HT-29 (cell line): ENCODE data around the gene MAD2L2. TPM values are rescaled to one million over a fixed set of nuclear protein-coding genes. Genes with fewer than 3 reads are reported as not detected.

Experiments
- DNase-seq: peaks from one replicate; pipeline ENCODE4 v3.0.0-alpha.2; 2015; ENCODE audit warnings: low spot score
- total RNA-seq: library from RNA; depleted of rRNA; stranded (reverse); fragments of >200 nt; shearing (Covaris generic); gene quantifications from 2 replicates; pipeline ENCODE4 v1.2.3, GENCODE V29; 2014

Gene MAD2L2
- total RNA-seq, 1 experiment from 2014 or later, result 74.0 TPM

DNA sequence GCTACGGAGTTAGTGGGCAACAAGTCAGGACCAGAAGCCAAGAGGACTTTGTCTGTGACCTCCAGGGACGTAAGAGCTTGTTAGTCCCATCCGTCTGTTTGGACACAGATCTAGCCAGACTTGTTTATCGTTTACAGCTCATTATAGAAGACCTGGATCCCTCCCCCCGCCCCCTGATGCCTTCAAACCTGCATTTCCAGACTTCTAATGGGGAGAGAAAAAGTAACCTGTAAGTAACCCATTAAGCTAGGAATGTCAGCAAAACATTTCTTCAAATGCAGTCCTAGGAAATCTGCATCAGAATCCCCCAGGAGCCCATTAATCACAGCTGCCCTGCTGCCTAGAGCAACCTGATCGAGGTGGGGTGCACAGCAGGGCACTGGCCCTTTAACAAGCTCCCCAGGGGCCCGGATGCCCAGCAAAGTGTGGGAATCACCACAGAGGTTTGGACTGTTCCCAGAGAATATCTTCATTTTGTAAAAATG, 1.4 kb upstream of the MAD2L2 start:
- DNase-seq, result no peak

DNA sequence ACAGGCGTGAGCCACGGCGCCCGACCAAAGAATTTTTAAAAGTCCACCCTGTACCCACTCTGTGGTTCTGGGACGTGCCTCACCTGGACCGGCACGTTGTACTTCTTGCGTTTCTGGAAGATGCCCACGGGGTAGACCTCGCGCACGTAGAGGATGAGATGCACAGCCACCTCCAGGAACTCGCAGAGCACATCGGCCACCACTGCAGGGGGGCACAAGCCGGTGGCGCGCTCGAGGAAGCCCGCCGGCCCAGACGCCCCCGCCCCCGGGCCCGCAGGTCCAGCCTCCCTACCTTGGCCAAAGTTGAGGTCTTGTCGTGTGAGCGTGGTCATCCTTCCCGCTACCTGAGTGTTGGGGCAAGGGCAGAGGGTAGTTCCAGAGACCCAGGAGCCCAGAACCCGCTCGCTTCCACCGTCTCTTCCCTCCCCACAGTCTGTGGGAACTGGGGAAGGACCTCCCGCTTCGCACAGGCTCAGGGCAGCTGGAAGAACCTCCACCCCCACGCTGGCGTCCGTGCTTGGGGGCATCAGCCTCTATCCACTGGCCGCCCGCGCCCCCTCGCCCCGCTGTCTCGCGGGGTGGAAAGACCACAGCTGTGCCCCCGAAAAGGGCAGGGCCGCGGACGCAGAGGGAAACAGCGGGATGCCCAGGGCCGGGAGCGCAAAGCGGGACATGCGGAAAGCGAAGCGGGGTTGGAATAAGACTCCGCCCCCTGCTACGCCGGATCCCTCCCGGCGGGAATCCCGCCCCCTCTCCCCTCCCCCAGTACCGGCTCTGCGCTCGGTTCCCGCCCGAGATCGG, 478 bp downstream of the MAD2L2 start:
- no peak for DNase-seq

DNA sequence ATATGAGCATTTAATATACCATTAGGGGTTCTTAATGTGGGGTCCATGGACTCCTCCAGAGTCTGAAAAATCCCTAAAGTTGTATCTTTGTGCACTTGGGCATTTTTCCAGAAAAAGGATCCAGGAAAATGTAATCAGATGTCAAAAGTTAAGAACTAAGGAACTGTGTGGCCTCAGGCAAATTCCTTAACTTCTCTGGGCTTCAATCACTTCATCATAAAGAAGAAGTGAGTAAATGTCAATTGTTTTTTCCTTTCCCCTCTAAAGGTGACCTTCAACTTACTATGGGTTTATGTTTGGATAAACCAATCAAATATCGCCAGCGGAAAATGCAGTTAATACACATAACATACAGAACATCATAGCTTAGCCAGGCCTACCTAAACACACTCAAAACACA, 2.5 kb downstream of the MAD2L2 start:
- DNase-seq, result no peak

DNA sequence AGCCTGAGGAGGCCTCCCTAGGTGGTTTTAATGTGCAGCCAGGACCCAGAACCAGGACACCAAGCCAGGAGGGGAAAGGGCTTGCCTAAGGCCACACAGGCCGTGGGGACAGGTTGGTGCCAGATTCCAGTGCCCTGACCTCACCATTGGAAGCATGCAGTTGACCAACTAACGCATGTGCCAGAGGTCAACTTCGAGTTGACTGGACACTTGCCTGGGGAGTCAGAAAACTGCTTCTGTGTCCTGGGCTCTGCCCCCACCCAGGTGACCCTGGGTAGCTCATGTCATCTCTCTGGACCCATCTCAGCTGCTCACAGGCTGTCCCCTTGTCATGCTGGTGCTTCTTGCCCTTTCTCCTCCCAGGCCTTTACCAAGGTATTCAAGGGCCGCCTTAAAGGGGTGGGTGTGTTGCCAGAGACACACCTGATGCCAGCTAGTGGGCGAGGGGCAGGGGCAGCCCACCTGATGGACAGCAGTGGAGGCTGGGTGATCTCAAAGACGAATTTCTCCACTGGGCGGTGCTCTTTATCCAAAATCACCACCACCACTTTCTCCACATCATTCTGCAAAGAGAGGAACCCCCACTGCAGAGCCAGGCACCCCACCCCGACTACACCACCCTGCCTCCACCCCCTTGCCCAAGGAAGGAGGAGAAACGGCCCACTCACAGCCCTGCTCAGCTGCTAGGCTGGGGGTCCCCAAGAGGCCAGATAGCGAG, 4.4 kb downstream of the MAD2L2 start:
- DNase-seq, result no peak

DNA sequence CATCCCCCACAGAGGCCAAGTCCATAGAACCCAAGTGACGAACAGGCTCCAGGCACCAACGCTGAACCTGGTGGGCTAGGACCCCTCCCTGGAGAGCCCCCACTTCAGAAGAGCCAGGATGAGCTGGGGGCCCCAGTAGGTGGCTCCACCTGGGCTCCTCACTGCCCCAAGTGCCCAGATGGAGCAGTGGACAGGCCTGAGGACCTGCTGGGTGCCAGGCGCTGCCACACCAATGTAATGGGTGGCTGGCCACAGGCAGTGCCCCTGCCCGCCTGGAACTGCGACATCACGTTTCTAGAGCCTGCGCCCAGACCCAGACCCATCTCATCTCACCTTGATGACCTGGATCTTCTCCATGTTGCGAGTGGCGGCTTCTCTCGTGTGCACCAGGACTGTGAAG, 5.6 kb downstream of the MAD2L2 start:
- no peak for DNase-seq

DNA sequence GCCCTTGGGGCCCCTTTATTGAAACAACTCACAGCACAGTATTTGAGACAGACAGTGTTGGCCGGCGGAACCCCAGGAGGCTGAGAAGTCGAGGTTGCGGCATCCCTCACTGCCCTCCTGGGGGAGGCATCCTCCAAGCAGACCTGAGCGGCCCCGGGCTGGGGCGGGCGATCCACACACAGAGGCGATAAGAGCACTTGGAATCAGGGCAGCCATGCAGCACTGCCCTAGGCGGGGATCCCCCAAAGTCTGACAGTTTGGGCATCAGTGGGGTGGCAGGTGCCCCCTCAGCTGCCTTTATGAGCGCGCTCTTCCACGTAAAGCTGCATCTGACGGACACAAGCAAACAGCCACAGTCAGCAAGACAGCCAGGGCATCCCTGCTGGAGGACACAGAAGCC, 6.5 kb downstream of the MAD2L2 start:
- DNase-seq, result no peak

DNA sequence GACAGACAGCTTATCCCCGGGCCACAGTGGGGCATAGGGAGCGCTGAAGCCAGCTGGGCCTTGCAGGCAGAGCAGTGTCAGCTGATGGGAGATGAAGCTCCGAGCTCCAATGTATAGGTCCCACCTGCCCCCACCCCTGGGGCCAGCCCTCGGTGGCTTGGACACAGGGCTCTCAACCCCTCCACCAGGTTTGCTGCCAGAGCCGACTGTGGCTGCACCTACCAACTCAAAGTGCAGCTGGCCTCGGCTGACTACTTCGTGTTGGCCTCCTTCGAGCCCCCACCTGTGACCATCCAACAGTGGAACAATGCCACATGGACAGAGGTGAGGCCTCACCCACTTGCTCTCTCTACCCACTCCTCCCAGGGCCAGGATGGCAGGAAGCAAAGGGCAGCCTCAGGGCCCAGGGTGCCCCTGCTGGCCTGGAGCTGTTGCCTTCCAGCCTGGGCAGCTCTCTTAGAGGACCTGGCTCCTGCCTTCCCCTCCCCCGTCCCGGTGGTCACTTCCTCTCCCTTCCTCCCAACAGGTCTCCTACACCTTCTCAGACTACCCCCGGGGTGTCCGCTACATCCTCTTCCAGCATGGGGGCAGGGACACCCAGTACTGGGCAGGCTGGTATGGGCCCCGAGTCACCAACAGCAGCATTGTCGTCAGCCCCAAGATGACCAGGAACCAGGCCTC, 7.7 kb downstream of the MAD2L2 start:
- no peak for DNase-seq

DNA sequence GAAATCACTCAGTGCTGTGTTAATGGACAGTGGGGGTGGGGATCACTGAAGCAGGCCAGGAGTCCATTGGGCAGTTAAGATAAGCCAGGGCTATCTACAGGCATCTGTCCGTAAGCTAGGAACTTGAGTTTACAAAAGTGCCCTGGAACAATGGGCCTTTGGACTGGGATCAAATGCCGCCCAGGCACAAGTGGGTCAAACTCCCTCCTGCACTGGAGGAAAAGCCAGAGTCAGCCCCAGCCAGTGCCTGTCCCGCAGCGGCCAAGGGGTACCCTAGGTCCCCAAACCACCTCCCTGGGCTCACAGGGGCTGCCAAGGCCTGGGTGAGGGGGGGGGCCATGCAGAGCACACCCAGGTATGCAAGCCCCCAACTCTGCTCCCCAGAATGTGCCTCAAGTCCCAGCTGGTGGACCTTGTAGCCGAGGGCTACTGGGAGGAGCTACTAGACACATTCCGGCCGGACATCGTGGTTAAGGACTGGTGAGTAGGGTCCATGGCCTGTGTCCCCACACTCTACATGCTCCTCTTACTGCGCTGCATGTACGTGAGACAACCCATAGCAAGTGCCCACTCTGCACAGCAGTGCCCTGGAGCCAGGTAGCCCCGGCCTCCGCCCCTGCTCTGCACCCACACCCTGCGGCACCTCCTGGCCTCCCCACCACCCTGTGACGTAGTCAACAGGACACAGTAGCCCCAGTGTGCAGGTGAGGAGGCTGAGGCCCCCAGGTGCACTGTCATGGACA, 9.2 kb downstream of the MAD2L2 start:
- no peak for DNase-seq

DNA sequence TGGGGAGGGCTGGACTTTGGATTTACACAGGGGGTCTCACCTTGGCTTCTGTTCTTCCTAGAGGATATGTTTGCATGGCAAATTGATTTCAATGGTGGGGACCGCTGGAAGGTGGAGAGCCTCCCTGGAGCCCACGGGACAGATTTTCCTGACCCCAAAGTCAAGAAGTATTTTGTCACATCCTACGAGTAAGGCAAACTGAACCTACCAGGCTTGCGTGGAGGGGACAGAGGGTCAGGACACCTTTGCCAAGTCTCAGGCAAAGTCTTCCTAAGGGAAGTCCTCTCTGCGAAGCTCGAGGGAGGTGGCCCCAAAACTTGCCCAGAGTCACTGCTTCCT, 9.8 kb downstream of the MAD2L2 start:
- DNase-seq, result no peak

DNA sequence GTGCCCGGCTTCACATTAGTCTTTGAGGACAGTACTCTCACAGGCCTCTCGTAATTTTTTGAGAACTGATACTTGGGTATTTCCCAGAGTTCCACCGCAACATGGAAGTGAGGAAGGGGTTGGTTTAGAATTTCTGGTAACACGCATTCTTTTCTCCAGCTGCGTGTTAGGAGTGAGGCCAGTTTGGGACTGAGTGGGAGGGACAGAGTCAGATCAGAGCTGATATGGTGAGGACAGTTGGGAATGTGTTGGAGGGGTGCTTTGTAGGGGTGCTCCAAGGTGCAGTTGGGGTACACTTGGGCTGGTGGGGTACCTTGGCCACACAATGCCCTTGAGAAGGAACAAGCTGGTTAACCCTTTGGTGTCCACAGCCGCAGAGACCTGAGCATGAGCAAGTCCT, 10.2 kb downstream of the MAD2L2 start:
- no peak for DNase-seq

DNA sequence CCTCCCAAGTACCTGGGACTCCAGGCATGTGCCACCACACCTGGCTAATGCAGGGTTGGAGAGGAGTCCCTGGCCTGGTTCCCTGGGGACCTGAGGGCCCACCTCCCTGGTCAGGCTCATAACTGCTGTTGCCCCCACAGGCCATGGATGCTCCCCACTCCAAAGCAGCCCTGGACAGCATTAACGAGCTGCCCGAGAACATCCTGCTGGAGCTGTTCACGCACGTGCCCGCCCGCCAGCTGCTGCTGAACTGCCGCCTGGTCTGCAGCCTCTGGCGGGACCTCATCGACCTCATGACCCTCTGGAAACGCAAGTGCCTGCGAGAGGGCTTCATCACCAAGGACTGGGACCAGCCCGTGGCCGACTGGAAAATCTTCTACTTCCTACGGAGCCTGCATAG, 12.4 kb downstream of the MAD2L2 start:
- no peak for DNase-seq

DNA sequence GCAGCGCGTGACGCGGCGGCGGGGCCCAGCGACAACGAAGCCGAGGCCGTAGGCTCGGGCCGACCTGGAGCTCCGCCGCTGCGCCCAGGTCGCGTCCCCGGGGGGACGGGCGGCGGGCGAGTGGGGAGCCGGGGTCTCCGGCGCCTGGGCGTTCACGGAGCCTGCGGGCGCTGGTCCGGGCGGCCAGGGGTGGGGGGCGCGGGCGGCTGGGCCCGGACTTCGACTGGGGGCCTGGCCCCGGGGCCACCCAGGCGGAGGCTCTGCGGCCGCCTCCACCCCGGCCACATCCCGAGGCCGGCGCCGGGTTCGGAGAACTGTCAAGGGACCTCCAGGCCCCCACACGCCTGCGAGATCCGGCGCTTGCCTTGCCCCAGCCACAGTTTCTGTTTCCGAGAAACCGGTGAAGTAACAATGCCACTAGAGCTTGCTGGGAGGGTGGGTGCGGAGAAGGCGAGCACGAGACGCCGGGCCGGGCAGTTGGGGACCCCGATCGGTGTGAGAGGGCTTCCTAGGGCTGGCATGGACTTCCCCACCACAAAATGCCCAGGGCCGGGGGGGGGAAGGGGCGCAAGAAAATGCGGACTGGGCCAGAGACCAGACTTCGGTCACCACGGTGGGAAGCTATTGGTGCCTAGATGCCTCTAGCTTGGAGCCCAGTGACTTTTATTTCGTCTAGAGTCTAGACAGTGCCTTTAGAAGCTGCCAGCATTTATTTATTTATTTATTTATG, 16.4 kb downstream of the MAD2L2 start:
- DNase-seq, result no peak

DNA sequence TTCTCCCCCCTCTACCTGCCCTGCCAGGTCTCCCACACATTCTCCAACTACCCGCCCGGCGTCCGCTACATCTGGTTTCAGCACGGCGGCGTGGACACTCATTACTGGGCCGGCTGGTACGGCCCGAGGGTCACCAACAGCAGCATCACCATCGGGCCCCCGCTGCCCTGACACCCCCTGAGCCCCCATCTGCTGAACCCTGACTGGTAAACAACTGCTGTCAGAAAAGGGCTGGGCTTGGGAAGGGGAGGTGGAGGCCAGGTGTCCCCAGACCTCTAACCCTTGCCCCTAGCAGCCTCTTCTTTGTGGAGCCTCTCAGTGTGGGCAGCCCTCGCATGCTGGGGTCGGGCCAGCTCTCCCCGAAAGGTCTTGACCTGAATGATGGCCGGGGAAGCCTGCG, 19.8 kb downstream of the MAD2L2 start:
- DNase-seq, result no peak

DNA sequence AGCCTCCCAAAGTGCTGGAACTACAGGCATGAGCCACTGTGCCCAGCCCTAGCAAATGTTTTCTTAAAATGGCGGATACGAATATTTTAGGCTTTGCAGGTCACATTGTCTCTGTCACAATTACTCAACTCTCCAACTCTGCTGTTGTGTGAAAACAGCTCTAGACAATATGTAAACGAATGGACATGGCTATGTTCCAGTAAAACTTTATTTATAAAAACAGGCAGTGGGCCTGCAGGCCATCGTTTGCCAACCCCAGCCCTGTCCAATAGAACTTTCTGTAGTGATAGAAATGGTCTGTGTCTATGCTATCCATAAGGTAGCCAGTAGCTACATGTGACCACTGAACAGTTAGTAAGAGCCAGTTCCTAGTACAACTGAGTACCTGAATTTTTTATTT, 21.2 kb downstream of the MAD2L2 start:
- DNase-seq, result no peak

DNA sequence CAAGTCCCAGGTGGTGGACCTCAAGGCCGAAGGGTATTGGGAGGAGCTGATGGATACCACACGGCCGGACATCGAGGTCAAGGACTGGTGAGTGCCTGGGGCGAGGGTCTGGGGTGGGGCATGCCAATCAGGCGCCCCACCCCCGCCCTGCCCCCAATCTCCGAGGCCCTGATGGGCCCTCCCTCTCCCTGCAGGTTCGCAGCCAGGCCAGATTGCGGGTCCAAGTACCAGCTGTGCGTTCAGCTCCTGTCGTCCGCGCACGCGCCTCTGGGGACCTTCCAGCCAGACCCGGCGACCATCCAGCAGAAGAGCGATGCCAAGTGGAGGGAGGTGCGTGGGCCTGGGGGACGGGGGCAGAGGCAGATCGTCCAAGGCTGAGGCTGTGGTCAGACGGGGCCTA, 22.4 kb downstream of the MAD2L2 start:
- DNase-seq, result no peak

DNA sequence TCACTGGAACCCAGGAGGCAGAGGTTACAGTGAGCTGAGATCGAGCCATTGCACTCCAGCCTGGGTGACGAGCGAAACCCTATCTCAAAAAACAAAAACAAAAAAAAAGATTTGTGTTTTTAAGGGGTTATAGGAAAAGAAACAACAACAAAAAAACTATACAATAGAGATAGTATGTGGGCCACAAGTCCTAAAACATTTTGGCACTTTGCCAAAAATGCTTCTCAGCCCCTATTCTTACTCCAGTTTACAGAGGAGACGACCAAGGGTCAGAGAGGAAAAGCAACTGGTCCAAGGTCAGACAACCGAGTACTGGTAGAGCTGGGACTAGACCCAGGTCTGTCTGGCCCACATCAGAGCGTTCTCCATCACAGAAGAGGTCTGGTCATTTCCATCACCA, 23.3 kb downstream of the MAD2L2 start:
- DNase-seq, result no peak

DNA sequence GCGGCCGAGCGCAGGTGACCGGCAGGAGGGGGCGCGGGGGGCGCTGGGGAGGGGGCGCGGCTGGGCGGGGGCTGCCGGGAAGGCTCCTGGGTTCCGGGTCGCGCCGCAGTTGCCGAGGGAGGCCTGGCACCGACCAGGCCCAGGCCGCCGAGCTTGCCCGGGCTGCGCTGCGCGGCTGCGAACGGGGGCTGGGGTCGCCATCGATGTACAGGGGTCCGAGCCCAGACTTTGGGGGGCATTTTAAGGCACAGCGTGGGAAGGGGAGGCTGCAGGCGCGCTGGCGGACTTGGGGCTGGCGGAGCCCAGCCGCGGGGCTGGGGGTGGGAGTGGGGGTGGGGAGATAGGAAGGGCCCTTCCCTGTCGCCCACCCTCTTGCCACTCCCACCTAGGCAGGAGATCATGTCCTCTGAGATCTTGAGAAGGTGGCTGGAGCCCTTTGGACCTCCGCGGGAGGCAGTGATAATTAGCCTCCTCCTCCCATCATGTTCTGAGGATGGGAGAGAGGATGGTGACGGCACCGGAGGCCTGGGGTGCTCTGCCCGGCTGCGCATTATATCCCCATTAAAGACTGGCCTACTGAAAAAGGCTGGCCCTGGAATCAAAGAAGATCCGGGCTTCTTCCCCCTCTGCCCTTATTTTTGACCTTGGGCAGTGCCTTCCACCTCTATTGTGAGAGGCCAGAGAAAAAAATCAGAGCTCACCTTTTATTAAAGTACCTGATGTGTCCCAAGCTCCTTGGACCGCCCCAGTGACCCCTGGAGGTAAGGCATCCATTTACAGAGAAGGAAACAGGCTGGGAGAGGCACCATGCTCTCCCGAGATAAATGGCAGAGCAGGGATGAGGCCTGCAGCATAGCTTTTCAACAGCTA, 25.8 kb downstream of the MAD2L2 start:
- no peak for DNase-seq

DNA sequence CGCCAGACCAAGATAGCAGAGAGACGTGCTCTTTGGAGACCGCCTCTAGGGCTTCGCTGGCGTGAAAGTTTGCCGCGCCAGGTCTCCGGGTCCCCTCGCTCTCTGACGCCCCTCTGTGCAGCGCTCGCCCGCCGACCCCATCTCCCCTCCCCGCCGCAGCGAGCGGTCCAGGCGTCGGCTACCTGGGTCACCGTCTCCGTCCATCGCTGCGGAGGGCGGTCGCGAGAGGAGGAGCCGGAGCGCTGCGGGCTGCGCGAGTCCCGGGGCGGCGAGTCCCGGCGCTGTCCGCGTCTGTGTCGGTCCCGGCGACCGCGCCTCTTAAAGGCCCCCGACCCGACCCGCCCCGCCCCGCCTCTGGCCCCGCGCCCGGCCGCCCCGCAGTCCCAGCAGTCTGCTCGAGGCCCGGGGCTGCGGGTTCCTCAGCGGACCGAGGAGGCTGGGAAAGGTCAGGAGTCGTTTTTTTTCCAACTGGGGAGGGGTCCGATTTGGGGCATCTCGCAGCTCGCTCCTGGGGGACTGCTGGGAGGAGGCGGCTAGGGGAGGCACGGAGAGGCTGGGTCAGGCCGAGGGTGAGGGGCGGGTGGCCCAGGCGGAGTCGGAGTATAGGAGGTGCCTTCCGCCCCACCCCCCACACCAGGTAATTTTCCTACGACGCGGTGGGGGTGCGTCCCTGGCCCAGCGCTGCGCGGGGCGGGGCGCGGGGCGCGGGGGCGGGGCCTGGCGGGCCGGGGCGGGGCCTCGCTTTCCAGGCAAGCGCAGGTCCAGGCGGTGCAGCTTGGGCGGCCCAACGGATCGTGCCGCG, 26.6 kb downstream of the MAD2L2 start, which contains the start of the genes FBXO2 and FBXO44:
TSS of gene FBXO2 (minus strand) at position 293 of the 802 bp plus-strand sequence. CDS start at position 204, 89 bp downstream.
TSS of gene FBXO44 (plus strand) at position 741 of the 802 bp plus-strand sequence. CDS start 959 bp downstream, outside the sequence.
- DNase-seq, result no peak

DNA sequence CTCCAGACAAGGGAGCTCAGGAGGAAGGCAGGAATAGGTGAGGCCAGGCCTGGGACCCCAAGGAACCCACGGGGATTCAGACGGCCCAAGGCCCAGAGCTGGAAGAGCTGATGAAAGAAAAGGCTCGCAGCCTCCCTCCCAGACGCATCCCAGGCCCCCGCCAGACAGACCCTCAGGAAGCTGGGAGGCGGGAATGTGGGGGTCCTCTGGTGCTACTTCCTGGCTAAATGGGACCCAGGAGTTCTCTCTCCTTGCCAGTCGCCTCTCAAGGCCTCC, 27.1 kb downstream of the MAD2L2 start:
- DNase-seq, result no peak
